ENCODE measurements around the gene SMYD4. TPM values are rescaled to one million over a fixed set of nuclear protein-coding genes. Genes with fewer than 3 reads are reported as not detected.
"Not testable (repeated sequence)": the region's sequence is repeated elsewhere in the genome, so short reads cannot be mapped to it uniquely, and the experiment has no call there.

SMYD4 gene
- total RNA-seq, 1 donor from 2014 or later, result 40.9 TPM

DNA sequence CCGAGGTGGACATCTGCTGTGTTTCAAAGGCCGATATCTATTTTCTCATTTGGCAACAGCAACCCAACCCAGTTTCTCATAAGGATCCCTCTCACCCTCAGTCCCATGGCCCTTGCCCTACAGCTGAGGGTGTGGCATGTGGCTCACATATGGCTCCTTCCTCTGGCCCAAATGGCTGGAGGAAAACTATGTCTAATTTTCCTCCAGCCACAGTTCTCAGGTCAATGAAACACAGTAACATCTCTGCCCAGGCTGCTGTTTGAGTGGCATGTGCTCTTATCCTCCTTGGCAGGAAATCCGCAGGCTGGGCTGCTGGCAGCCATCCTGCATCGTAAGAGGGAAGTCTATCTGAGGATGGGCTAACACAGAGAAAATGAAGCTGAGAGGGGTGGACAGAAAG, 43.8 kb downstream of the SMYD4 start:
- intact Hi-C loops (cut with micrococcal nuclease), result no loop called here

DNA sequence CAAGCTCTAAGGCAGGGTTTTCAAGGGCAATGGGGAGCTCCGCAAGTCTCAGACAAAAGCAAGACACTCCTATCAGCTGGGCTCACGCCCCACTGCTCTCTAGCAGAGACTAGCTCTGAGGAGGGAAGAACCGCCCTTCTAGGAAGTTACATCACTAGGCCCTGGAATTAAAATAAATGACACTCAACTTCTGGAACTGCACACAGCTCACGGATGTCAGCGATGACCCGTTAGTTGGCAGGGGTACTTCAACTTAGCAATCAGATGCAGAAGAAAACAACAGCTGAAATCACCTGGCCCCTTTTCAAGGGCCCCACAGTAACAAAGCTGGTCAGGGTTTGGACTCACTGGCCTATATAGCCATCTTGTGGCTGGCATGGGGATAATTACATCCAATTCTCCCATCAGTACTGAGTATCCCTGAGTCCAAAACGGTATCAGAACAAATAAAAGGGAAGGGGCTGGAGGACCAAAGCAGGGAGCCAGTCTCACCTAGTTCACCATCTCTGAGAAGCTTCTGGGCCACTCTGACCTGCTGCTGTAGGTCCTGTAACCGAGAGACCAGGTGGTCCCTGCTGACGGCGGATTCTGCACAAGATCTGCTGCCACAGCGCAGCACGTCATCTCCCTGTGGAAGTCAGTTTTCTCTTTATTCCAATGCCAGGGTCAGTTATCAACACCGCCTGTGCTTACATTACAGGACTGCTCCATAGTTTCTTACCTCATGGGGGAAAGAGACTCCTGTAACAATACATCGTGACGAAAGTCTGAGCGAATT, 45.7 kb downstream of the SMYD4 start:
- intact Hi-C loops (cut with micrococcal nuclease), result loop anchor here (1.0 kb wide), 3 partner anchors 20 to 115 kb away; no protein-coding TSS in a partner anchor

DNA sequence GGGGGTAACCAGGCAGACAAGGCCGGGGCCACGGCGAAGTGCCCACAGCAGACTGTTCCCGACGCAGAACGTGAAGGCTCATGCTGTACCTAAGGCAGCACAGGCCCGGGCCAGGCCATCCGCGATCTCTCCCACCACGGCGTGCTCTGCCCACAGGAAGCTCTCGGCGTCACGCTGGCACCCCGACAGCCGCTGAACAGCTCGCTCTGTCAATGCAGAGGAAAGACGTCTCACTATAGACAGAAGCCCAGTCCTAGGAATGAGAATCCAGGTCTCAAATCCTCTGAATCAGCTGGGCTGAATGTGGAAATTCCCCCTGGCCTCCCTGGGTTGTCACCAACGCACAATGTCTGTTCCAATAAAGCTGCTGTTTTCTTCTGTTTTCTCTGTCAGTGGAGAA, 46.4 kb downstream of the SMYD4 start:
- intact Hi-C loops (cut with micrococcal nuclease), result no loop called here

DNA sequence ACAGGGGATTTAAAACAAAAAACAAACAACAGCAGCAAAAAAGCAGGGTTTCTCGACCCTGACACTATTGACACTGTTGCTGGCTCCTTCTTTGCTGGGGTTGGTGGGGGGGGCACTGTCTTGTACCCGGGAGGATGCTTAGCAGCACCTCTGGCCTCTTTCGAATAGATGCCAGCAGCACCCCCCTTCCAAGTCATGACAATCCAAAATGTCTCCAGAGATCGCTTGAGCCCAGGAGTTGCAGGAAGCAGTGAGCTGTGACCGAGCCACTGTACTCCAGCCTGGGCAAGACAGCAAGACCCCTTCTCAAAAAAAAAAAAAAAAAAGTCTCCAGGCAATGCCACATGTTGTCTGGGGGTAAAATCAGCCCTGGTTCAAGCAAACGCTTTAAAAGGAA, 47.5 kb downstream of the SMYD4 start:
- intact Hi-C loops (cut with micrococcal nuclease), result no loop called here

DNA sequence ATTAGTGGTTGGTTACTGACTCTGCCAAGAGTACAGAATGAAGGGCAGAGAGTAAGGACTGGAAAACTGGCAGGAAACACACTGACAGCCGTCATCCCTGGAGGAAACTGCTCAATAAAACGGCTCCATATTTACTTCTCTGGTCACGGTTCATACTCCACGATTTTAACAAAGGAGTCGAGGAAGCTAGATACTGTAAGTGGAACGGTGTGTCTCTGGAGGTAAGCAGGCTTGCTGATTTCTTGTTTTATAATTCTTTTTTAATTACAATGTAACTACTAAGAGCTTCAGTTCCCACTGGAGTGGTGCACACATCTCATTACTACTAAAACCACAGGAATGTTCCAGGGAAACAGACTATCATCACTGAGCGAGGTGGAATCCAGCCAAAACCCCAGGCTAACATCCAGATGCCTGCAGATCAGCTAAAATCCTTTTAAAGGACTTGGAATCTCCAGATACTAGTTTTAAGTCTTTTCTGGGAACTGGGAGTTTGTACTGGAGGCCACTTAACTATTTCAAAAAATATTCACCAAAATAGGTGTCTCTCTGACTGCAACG, 50.1 kb downstream of the SMYD4 start:
- intact Hi-C loops (cut with micrococcal nuclease), result no loop called here

DNA sequence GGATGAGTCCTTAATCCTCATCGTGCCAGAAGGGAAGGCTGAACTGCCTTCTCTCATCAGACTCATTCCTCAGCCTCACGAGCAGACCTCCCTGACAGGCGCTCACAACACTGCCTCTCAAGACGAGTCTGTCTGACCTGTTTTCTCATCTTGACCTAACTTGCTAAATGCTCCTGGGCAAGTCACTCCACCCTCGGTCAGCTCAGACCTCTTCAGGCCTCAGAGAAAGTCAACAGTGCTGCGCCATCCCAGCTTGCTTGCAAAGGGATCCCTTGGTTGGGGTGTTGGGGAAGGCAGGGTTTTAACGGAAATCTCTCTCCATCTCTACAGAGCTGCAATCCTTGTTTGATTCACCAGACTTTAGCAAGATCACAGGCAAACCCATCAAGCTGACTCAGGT, 52.8 kb downstream of the SMYD4 start:
- intact Hi-C loops (cut with micrococcal nuclease), result no loop called here

DNA sequence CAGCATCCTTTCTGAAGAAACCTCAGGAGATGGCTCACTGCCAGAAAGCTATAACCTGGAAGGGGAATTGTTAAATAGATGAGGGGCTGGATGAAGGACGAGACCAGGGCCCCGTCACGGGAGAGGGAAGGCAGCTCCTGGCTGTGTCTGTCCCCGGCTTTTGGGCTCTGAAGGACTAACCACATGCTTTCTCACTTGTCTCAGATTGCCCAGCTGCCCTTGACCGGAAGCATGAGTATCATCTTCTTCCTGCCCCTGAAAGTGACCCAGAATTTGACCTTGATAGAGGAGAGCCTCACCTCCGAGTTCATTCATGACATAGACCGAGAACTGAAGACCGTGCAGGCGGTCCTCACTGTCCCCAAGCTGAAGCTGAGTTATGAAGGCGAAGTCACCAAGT, 53.4 kb downstream of the SMYD4 start:
- intact Hi-C loops (cut with micrococcal nuclease), result no loop called here

DNA sequence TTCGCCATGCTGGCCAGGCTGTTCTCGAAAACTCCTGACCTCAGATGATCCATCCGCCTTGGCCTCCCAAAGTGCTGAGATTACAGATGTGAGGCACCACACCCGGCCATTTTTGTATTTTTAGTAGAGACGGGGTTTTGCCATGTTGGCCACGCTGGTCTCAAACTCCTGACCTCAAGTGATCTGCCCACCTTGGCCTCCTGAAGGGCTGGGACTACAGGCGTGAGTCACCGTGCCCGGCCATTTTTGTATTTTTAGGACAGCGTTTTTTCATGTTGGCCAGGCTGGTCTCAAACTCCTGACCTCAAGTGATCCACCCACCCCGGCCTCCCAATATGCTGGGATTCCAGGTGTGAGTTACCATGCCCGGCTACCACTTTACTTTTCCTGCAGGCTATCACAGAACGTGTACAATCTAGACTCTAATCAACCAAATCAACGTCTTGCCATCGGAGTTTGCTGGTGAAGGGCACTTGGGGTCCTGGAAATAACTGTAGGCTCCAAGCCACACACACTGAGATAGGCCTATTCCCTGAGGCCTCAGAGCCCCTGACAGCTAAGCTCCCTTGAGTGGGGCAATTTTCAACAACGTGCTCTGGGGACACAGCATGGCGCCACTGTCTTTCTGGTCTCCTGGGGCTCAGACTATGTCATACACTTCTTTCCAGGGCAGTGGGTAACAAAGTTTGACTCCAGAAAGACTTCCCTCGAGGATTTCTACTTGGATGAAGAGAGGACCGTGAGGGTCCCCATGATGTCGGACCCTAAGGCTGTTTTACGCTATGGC, 55.1 kb downstream of the SMYD4 start:
- intact Hi-C loops (cut with micrococcal nuclease), result no loop called here

DNA sequence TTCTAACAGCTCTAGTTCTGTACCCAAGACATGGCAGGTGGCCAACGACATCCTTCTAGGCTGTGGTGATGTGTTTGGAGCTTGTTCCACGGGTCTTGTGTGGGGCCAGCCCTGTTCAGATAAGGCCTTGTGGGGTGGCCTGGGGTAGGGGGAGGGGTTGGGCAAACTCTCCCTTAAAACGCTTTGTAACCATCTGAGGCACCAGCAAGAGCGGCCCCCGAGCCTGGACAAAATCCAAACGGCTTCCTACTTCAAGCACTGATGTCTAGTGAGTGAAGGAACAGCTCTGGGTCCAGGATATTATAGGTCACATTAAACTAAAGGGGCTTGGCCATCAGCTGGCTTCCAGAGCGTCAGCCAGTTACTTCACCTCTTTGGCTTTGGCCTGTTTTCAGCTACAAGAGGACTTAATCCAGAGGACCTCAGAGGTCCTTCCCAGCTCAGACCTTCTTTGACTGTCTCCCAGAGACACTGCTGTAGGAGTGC, 56.0 kb downstream of the SMYD4 start:
- intact Hi-C loops (cut with micrococcal nuclease), result no loop called here

DNA sequence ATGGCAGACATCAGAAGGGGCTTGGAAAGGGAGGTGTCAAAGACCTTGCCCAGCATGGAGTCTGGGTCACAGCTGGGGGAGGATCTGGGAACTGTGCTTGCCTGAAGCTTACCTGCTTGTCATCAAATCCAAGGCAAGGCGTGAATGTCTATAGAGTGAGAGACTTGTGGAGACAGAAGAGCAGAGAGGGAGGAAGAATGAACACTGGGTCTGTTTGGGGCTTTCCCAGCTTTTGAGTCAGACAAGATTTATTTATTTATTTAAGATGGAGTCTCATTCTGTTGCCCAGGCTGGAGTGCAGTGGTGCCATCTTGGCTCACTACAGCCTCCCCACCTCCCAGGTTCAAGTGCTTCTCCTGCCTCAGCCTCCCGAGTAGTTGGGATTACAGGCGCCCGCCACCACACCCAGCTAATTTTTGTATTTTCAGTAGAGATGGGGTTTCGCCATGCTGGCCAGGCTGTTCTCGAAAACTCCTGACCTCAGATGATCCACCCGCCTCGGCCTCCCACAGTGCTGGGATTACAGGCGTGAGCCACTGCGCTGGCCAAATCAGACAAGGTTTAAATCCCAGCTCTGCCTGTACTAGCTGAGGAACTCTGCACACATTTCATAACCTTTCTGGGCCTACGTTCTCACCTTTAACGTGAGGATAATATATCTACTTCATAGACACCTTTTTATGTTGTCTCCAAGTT, 56.6 kb downstream of the SMYD4 start:
- intact Hi-C loops (cut with micrococcal nuclease), result not testable (repeated sequence)

DNA sequence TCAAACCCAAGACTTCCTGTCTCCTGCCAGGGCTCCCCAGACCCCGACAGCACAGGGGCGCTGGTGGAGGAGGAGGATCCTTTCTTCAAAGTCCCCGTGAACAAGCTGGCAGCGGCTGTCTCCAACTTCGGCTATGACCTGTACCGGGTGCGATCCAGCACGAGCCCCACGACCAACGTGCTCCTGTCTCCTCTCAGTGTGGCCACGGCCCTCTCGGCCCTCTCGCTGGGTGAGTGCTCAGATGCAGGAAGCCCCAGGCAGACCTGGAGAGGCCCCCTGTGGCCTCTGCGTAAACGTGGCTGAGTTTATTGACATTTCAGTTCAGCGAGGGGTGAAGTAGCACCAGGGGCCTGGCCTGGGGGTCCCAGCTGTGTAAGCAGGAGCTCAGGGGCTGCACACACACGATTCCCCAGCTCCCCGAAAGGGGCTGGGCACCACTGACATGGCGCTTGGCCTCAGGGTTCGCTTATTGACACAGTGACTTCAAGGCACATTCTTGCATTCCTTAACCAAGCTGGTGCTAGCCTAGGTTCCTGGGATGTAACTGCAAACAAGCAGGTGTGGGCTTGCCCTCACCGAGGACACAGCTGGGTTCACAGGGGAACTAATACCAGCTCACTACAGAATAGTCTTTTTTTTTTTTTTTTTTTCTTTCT, 59.8 kb downstream of the SMYD4 start:
- intact Hi-C loops (cut with micrococcal nuclease), result no loop called here

DNA sequence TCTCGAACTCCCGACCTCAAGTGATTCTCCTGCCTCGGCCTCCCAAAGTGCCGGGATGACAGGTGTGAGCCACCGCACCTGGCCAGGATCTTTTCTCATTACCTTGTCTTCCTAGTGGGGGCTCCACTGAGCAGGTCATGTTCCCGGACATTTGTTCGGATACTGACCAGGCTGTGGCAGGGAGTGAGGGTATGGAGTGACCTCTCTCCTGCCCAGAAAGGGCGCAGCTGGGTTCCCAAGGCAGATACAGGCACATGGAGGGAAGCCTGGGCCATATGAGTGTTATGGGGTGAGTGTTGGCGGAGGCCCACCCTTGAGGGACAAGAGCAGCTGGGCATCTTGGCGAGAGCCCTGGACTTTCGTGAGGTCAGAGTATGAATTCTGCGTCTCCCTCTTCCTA, 62.3 kb downstream of the SMYD4 start:
- intact Hi-C loops (cut with micrococcal nuclease), result no loop called here

DNA sequence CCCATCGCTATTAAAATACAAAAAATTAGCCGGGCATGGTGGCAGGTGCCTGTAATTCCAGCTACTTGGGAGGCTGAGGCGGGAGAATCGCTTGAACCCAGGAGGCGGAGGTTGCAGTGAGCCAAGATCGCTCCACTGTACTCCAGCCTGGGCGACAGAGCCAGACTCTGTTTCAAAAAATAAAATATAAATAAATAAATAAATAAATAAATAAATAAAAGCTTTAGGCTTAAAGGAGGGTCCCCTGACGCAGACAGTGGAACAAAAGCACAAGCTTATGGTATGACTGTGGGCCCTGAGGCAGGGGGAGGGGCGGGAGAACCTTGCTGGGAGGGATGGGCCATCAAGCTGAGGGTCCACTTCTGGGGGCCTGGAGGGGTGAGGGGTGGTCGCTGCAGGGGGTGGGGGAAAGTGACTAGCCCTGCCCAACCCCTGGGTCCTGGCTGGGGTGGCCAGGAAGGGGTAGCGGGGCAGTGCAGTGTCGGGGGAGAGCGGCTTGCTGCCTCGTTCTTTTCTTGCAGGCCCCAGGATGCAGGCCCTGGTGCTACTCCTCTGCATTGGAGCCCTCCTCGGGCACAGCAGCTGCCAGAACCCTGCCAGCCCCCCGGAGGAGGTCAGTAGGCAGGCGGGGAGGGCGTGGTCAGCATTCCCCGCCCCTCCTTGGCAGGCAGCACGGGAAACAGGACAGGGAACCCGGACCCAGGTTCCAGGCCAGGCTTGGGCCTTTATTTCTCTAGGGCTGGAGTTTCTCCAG, 63.1 kb downstream of the SMYD4 start:
- intact Hi-C loops (cut with micrococcal nuclease), result no loop called here

DNA sequence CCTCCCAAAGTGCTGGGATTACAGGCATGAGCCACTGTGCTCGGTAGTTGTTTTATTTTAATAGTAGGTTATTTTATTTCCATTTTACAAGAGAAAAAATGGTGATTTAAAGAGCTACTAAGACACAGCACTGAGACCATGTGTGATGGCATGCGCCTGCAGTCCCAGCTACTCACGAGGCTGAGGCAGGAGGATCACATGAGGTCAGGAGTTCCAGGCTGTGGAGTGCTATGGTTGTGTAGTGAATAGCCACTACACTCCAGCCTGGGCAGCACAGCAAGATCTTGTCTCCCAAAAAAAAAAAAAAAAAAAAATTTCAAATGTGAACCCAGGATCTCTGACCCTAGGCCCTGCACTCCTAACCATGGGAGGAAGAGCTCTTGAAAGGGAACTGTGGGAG, 64.1 kb downstream of the SMYD4 start:
- intact Hi-C loops (cut with micrococcal nuclease), result loop anchor here (2.0 kb wide), 3 partner anchors 41 to 105 kb away; partner anchors contain the start of gene WDR81

DNA sequence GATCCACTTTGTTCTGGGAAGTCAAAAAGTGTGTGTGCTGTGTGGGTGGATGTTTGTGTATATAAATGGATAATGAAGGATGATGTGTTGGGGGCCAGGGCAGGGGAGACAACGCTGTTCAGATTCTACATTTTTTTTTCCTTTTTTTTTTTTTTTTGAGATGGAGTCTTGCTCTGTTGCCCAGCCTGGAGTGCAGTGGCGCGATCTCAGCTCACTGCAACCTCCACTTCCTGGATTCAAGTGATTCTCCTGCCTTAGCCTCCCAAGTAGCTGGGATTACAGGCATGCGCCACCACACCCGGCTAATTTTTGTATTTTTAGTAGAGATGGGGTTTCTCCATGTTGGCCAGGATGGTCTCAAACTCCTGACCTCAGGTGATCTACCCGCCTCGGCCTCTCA, 65.0 kb downstream of the SMYD4 start:
- intact Hi-C loops (cut with micrococcal nuclease), result loop anchor here (1.0 to 2.0 kb wide), 5 partner anchors 20 to 106 kb away; partner anchors contain the start of genes RPA1 and WDR81

DNA sequence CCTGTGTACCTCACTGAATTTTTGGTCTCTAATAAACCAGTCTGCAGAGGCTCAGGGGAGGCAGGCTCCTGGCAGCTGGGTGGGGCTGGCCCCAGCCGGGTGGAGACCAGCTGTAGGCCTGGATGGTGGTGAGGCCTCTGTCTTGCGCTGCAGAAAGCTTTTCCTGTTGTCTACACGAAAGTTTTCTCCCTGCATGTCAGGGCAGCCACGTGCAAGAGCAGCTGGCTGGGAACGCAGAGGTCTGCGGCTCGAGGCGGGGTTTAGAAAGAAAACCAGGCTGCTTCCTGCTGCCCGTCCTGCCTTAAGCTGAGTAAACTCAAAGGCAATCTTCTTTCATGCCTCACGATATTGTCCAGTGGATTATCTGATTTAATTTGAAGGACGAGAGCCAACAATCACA, 65.4 kb downstream of the SMYD4 start:
- intact Hi-C loops (cut with micrococcal nuclease), result loop anchor here (1.0 to 2.0 kb wide), 5 partner anchors 20 to 107 kb away; partner anchors contain the start of genes RPA1 and WDR81

DNA sequence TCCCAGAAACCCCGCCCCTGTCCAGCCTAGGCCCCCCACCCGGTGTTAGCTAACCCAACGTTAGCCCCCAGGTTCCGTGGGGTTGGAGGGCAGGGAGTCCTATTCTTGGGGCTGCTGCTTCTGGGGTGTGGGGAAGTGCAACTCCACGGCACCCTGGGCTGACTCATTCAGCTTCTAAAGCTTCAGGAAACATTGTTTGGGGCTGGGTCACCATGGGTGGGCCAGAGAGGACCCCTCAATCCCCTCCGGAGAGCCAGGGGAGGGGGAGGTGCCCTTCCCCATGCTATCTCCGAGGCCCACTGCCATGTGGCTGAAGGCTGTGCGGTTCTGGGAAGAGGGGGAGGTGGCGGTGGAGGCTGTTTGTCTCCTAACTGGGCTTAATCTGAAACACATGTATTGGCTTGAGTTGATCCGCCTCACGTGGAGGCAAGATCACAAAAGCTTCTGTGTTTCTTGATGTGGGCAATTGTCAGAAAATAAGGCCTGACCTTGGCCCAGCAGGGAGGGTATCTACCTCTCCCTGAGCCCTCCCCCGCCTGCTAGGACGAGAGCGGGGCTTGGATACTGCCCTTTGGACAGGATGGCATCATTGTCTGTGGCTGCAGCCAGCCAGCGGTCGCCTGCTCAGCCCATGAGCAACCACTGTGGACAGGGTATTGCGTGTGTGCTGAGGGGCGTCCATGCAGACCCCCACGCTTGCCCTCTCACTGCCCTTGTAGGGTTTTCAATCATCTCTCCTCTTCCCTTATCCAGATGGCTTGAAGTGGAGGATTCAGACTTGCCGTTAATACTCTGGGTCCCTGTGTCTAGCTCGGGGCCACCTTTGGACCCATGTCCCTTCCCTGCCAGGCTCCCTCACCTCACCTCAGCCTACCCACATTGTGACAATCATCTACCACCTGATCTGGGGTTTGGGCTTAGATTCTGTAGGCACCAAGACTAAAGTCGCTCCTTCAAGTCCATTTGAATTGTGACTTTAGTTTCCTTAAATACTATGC, 66.5 kb downstream of the SMYD4 start:
- intact Hi-C loops (cut with micrococcal nuclease), result no loop called here

DNA sequence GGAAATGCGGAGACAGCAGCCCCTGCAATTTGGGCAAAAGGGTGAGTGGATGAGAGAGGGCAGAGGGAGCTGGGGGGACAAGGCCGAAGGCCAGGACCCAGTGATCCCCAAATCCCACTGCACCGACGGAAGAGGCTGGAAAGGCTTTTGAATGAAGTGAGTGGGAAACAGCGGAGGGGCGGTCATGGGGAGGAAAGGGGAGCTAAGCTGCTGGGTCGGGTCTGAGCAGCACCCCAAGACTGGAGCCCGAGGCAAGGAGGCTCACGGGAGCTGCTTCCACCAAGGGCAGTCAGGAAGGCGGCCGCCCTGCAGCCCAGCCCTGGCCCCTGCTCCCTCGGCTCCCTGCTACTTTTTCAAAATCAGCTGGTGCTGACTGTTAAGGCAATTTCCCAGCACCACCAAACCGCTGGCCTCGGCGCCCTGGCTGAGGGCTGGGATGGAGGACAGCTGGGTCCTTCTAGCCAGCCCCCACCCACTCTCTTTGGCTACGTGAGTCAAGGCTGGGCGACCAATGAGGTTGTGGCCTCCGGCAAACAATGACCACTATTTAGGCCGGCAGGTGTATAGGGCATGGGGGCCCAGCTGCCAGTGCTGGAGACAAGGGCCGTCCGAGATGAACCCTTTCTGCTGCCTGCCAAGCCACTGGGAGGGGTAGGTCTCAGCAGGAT, 67.3 kb downstream of the SMYD4 start:
- intact Hi-C loops (cut with micrococcal nuclease), result no loop called here

All from T-helper 1 cell treated with Interleukin-12 subunit alpha and Interleukin-12 subunit beta and Interleukin-4 antibody, amounts not matched to agents 30 ng/mL and 1 ng/mL, for 36 hours (primary cell).